GM12891 (cell line): ENCODE data around the gene PASK.

Source experiments
- POLR2A ChIP-seq: IDR thresholded peaks from 2 replicates; pipeline ENCODE4 v1.6.1; 2011; ENCODE audit warnings: low read depth, low read length, control low read depth
- POLR2AphosphoS5 ChIP-seq: IDR thresholded peaks from 2 replicates; pipeline ENCODE4 v1.6.1; 2011; ENCODE audit warnings: low read depth, low read length, control low read depth

GRCh38 chr2:241149925-241150659 lies 820 bp upstream of the PASK start, which contains the start of gene PPP1R7:
- TF ChIP-seq POLR2A = peak; percentile 63
- no peak for TF ChIP-seq POLR2AphosphoS5
